Measurements from ENCODE around the gene XAB2.

Gene XAB2

GRCh38 chr19:7629347-7630054, at the start of gene XAB2, which contains the start of gene PET100:
Gene XAB2 (minus strand): TSS chr19:7629545. CDS start chr19:7629527, 18 bp downstream.
Gene PET100 (plus strand): TSS chr19:7629793. CDS start chr19:7629834, 41 bp downstream.
- DNase-seq (ENCODE audit: low read depth): peak; percentile 95
- peak within 1 kb of the TSS; percentile 75 for H3K4me3 ChIP-seq (ENCODE audit: low read length)
- no peak for TF ChIP-seq CTCF (conservative IDR thresholded peaks at IDR 0.05; ENCODE audit: low read depth, low read length)

- TF ChIP-seq CTCF (conservative IDR thresholded peaks at IDR 0.05; ENCODE audit: low read depth, low read length): no peak
- DNase-seq (ENCODE audit: low read depth): no peak
- H3K4me3 ChIP-seq (ENCODE audit: low read length): no peak overlapping the region
Measured at GRCh38 chr19:7677669-7678311, 48.4 kb upstream of the XAB2 start.

GRCh38 chr19:7676854-7677253, 47.5 kb upstream of the XAB2 start, which contains the start of gene MCEMP1:
Gene MCEMP1 (plus strand): TSS chr19:7677090. CDS start chr19:7677121, 31 bp downstream.
- no peak for TF ChIP-seq CTCF (conservative IDR thresholded peaks at IDR 0.05; ENCODE audit: low read depth, low read length)
- no peak within 1 kb of the TSS for H3K4me3 ChIP-seq (ENCODE audit: low read length)

GRCh38 chr19:7676376-7676775, 47.0 kb upstream of the XAB2 start:
- H3K4me3 ChIP-seq (ENCODE audit: low read length): no peak overlapping the region
- no peak for DNase-seq (ENCODE audit: low read depth)
- no peak for TF ChIP-seq CTCF (conservative IDR thresholded peaks at IDR 0.05; ENCODE audit: low read depth, low read length)

More at GRCh38 chr19:7676854-7677253, 47.5 kb upstream of the XAB2 start, which contains the start of gene MCEMP1:
- no peak for DNase-seq (ENCODE audit: low read depth)

- no peak for TF ChIP-seq CTCF (conservative IDR thresholded peaks at IDR 0.05; ENCODE audit: low read depth, low read length)
- no peak for DNase-seq (ENCODE audit: low read depth)
Measured at GRCh38 chr19:7674010-7675005, 45.0 kb upstream of the XAB2 start.

GRCh38 chr19:7672522-7672921, 43.2 kb upstream of the XAB2 start:
- no peak for DNase-seq (ENCODE audit: low read depth)
- no peak for TF ChIP-seq CTCF (conservative IDR thresholded peaks at IDR 0.05; ENCODE audit: low read depth, low read length)

More at GRCh38 chr19:7674010-7675005, 45.0 kb upstream of the XAB2 start:
- no peak overlapping the region for H3K4me3 ChIP-seq (ENCODE audit: low read length)

More at GRCh38 chr19:7672522-7672921, 43.2 kb upstream of the XAB2 start:
- H3K4me3 ChIP-seq (ENCODE audit: low read length): no peak overlapping the region
